K562 (cell line): ENCODE results near the gene DAPK3. TPM values are rescaled to one million over a fixed set of nuclear protein-coding genes. Genes with fewer than 3 reads are reported as not detected.

Experiments
- ATAC-seq: fragments of 200-7000 bp; cut with Tn5 transposase; 3 replicates; pipeline ENCODE4 v1.9.1; 2020; ENCODE audit warnings: moderate library complexity
- BruUV-seq: library from RNA; stranded (reverse); fragments of 400-500 nt; replicated peaks from 2 replicates; lab custom pipeline; 2021; lab: Mats Ljungman, UMichigan
- CTCF ChIA-PET: fragments of 300-600 bp; formaldehyde crosslinking; extraction: SDS; loops from one replicate; lab custom pipeline; 2021; ENCODE audit warnings: low intra/inter-chr PET ratio; lab: Yijun Ruan, JAX
- POLR2A ChIA-PET: fragments of 300-600, 350-650 bp; sonication (Branson Sonifier 250); formaldehyde crosslinking; extraction: SDS; loops from one replicate; lab custom pipeline; 2021; ENCODE audit warnings: antibody characterized with exemption, inconsistent platforms; lab: Yijun Ruan, JAX
- DNase-seq, 4 experiments: peaks; one replicate each; pipeline versions ENCODE4 v3.0.0 to v3.0.0-alpha.2; 2011 to 2018; ENCODE audit warnings: low spot score in 3 of 4, mixed read lengths in 3 of 4; ENCODE audit errors: extremely low read depth in 1 of 4
- FAIRE-seq: peaks from 2 replicates; lab custom pipeline; 2011; peaks lifted over from hg19 to GRCh38; lab: Jason Lieb, UNC
- H2AFZ ChIP-seq: 2 replicates; pipeline ENCODE4 v1.6.0; 2011; ENCODE audit warnings: low read depth, low read length, control low read depth, inconsistent platforms
- H3K27ac ChIP-seq: fragments of 200-600 bp; 3 replicates; pipeline ENCODE4 v1.8.0; 2011; ENCODE audit warnings: low read depth, mild to moderate bottlenecking, control low read depth, inconsistent platforms, low read length, moderate library complexity, mixed read lengths; ENCODE audit errors: extremely low read depth
- H3K27me3 ChIP-seq, 2 experiments: fragments of 300-600 bp in 1 of 2; 2 replicates in 1 of 2; 3 replicates in 1 of 2; pipeline versions ENCODE4 v1.6.0 to v1.8.0; 2011; ENCODE audit warnings: inconsistent platforms in 2 of 2, low read length in 2 of 2, mild to moderate bottlenecking in 1 of 2, mixed read lengths in 1 of 2, moderate library complexity in 1 of 2; ENCODE audit not compliant: control insufficient read depth in 2 of 2, insufficient read depth in 2 of 2
- H3K36me3 ChIP-seq: fragments of 300-600 bp; 3 replicates; pipeline ENCODE4 v1.8.0; 2011; ENCODE audit warnings: mild to moderate bottlenecking, low read length, inconsistent platforms; ENCODE audit not compliant: control insufficient read depth, insufficient read depth
- H3K4me1 ChIP-seq, 2 experiments: fragments of 200-600 bp in 1 of 2; replicated peaks in 1 of 2; 2 replicates in 1 of 2; 3 replicates in 1 of 2; pipeline versions ENCODE4 v1.5.1 to v1.8.0; 2011; ENCODE audit warnings: inconsistent platforms in 2 of 2, low read length in 2 of 2, mild to moderate bottlenecking in 1 of 2, mixed read lengths in 1 of 2, moderate library complexity in 1 of 2; ENCODE audit not compliant: control insufficient read depth in 2 of 2, insufficient read depth in 2 of 2
- H3K4me2 ChIP-seq: 2 replicates; pipeline ENCODE4 v1.6.1; 2011; ENCODE audit warnings: low read length, control low read depth, inconsistent platforms, mixed read lengths; ENCODE audit not compliant: insufficient read depth
- H3K4me3 ChIP-seq: fragments of 200-600 bp; sonication (generic), shearing (Covaris generic); 2 replicates; pipeline ENCODE4 v1.5.1; 2016; ENCODE audit warnings: control low read depth, inconsistent platforms
- H3K79me2 ChIP-seq: fragments of 200-600 bp; 3 replicates; pipeline ENCODE4 v1.8.0; 2011; ENCODE audit warnings: low read length, inconsistent platforms; ENCODE audit not compliant: control insufficient read depth, insufficient read depth
- H3K9ac ChIP-seq, 2 experiments: 2 replicates each; pipeline versions ENCODE4 v1.6.0 to v1.6.1; 2011; ENCODE audit warnings: low read depth in 2 of 2, low read length in 2 of 2, control low read depth in 1 of 2, inconsistent platforms in 1 of 2, mild to moderate bottlenecking in 1 of 2, mixed read lengths in 1 of 2; ENCODE audit not compliant: insufficient read depth in 1 of 2
- H3K9me1 ChIP-seq: one replicate; pipeline ENCODE4 v1.6.0; 2011; ENCODE audit warnings: inconsistent platforms, mild to moderate bottlenecking, low read length, moderate library complexity; ENCODE audit not compliant: control insufficient read depth, insufficient read depth
- H3K9me3 ChIP-seq: replicated peaks from 2 replicates; pipeline ENCODE4 v1.5.1; 2011; ENCODE audit warnings: low read depth, low read length, inconsistent platforms; ENCODE audit not compliant: control insufficient read depth, insufficient read depth
- H4K20me1 ChIP-seq: replicated peaks from 2 replicates; pipeline ENCODE4 v1.6.1; 2011; ENCODE audit warnings: low read length, inconsistent platforms, mixed read lengths; ENCODE audit not compliant: control insufficient read depth, insufficient read depth
- STAT5A ChIP-seq: IDR thresholded peaks from 2 replicates; pipeline ENCODE4 v1.6.1; 2012; ENCODE audit warnings: low read length, inconsistent platforms, borderline replicate concordance
- TAF7 ChIP-seq: fragments of 450-650 bp; IDR thresholded peaks from 2 replicates; pipeline ENCODE4 v1.6.1; 2016; ENCODE audit warnings: missing genetic modification characterization, missing compliant biosample characterization
- TSC22D4 ChIP-seq: fragments of 450-650 bp; IDR thresholded peaks from 2 replicates; pipeline ENCODE4 v1.6.1; 2016; ENCODE audit warnings: missing genetic modification characterization, missing biosample characterization, control low read depth
- WGBS: fragments of 100-300 bp; shearing (Covaris generic); methylation state at CpG from one replicate; pipeline ENCODE4 v1.1.6; 2016; ENCODE audit warnings: low coverage, mixed read lengths; ENCODE audit not compliant: insufficient coverage; ENCODE audit errors: missing lambda C conversion rate; 5-methylcytosine and 5-hydroxymethylcytosine counted together
- in situ Hi-C: fragments of 300-500 bp; cut with MboI; formaldehyde crosslinking; loops from 4 replicates; pipeline ENCODE4 v1.15.0; 2018; ENCODE audit warnings: inconsistent platforms, mixed read lengths
- intact Hi-C: fragments of 100-400 bp; cut with micrococcal nuclease; formaldehyde crosslinking; loops from 2 replicates; pipeline ENCODE4 v1.14.2; 2022
- polyA plus RNA-seq, 8 experiments: library from polyadenylated mRNA; depleted of rRNA in 4 of 8; stranded (reverse) in 5 of 8; unstranded in 3 of 8; fragments of >200 nt; fragmentation: Nextera tagmentation in 2 of 8; fragmentation: Illumina TruSeq in 1 of 8; extraction: Ambion mirVana in 2 of 8; extraction: Trizol in 1 of 8; gene quantifications; 2 replicates each; pipeline versions ENCODE4 v1.2.1 to v1.2.3, GENCODE V29; 2011 to 2014; ENCODE audit warnings: inconsistent platforms in 1 of 8, missing spikeins in 1 of 8
- total RNA-seq, 7 experiments: library from RNA; depleted of rRNA in 6 of 7; stranded (reverse); fragments of >200 nt in 6 of 7; fragmentation: Illumina TruSeq in 2 of 7; extraction: Trizol in 2 of 7; gene quantifications; 2 replicates each; pipeline versions ENCODE4 v1.2.1 to v1.2.3, GENCODE V29; 2011 to 2021; ENCODE audit warnings: low replicate concordance in 1 of 7
- TF ChIP-seq, protein P1 (sequence below): sonication (generic); IDR thresholded peaks from 2 replicates; pipeline ENCODE4 v1.6.1; 2016
- TF ChIP-seq, protein P2 (sequence below): fragments of 450-650 bp; IDR thresholded peaks from 2 replicates; pipeline ENCODE4 v1.6.1; 2016; ENCODE audit warnings: mild to moderate bottlenecking

Gene DAPK3
- total and polyA plus RNA-seq, 9 of the 15 experiments (the other 6 are each of a cell fraction or from before 2014, with no cell fraction given), result 0.14 to 63.4 (median 25.0) TPM

DNA sequence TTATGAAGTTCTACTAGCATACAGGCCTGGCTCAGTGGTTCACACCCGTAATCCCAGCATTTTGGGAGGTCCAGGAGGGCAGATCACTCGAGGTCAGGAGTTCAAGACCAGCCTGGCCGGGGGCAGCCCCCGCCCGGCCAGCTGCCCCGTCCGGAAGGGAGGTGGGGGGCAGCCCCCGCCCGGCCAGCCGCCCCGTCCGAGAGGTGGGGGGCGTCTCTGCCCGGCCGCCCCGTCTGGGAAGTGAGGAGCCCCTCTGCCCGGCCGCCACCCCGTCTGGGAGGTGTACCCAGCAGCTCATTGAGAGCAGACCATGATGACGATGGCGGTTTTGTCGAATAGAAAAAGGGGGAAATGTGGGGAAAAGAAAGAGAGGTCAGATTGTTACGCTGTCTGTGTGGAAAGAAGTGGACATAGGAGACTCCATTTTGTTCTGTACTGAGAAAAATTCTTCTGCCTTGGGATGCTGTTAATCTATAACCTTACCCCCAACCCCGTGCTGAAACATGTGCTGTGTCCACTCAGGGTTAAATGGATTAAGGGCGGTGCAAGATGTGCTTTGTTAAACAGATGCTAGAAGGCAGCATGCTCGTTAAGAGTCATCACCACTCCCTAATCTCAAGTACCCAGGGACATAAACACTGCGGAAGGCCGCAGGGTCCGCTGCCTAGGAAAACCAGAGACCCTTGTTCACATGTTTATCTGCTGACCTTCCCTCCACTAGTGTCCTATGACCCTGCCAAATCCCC lies 27.9 kb upstream of the DAPK3 start (continued):
- TF ChIP-seq, protein P1, sequence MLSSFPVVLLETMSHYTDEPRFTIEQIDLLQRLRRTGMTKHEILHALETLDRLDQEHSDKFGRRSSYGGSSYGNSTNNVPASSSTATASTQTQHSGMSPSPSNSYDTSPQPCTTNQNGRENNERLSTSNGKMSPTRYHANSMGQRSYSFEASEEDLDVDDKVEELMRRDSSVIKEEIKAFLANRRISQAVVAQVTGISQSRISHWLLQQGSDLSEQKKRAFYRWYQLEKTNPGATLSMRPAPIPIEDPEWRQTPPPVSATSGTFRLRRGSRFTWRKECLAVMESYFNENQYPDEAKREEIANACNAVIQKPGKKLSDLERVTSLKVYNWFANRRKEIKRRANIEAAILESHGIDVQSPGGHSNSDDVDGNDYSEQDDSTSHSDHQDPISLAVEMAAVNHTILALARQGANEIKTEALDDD, result peak; percentile 37; the same call in 1 of the 2 replicates

DNA sequence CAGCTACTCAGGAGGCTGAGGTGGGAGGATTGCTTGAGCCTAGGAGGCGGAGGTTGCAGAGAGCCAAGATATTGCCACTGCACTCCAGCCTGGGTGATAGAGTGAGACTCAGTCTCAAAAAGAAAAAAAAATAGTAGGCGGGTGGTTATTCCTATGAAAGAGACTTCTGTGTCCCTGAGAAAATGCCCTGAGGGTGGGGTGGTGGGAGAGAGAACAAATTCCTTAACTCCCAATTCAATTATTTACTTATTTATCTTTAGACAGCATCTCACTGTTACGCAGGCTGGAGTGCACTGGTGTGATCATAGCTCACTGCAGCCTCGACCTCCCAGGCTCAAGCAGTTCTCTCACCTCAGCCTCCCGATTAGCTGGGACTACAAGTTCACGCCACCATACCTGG lies 24.7 kb upstream of the DAPK3 start:
- no TSS peak for BruUV-seq
- Histone ChIP-seq H3K4me3 (no peak overlapping the region), H3K9me1 (no peaks in the 10 kb centered on the region), H3K36me3 (no peaks in the 10 kb centered on the region), H3K9me3 (0 out of 2 replicates have a peak, but pooled peaks cover 1% of the 10 kb centered on the region), H3K27ac (no peak overlapping the region), H3K27me3 (no peaks in the 10 kb centered on the region), H3K4me1 (peaks cover 2 to 10% of the 10 kb centered on the region in 2 experiments; a peak in 4 of 5 replicates), H3K9ac (no peak overlapping the region), H3K79me2 (no peaks in the 10 kb centered on the region), H3K4me2 (no peak overlapping the region), H4K20me1 (no peaks in the 10 kb centered on the region), H2AFZ (0 out of 2 replicates have a peak overlapping the region, but pooled peaks have one; percentile 0)
- TF ChIP-seq STAT5A (no peak), TSC22D4 (tag) (no peak), TAF7 (tag) (no peak)
- TF ChIP-seq, protein P2, sequence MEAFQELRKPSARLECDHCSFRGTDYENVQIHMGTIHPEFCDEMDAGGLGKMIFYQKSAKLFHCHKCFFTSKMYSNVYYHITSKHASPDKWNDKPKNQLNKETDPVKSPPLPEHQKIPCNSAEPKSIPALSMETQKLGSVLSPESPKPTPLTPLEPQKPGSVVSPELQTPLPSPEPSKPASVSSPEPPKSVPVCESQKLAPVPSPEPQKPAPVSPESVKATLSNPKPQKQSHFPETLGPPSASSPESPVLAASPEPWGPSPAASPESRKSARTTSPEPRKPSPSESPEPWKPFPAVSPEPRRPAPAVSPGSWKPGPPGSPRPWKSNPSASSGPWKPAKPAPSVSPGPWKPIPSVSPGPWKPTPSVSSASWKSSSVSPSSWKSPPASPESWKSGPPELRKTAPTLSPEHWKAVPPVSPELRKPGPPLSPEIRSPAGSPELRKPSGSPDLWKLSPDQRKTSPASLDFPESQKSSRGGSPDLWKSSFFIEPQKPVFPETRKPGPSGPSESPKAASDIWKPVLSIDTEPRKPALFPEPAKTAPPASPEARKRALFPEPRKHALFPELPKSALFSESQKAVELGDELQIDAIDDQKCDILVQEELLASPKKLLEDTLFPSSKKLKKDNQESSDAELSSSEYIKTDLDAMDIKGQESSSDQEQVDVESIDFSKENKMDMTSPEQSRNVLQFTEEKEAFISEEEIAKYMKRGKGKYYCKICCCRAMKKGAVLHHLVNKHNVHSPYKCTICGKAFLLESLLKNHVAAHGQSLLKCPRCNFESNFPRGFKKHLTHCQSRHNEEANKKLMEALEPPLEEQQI, result no peak
- ATAC-seq, result no peak
- DNase-seq, result no peak
- no peak for FAIRE-seq
- WGBS, result 44% methylated on average over 6 of the region's 6 CpGs
- ChIA-PET POLR2A (interaction anchor here (0.6 to 2.8 kb wide), 4 partner anchors 10 to 15 kb away, joined by 3 to 16 read pairs (median 4); partner anchors contain the start of gene EEF2), CTCF (no interaction called here)
- in situ Hi-C loops, result no loop called here
- intact Hi-C loops, result no loop called here
